ENCODE data around the gene SLC25A45.

DNA sequence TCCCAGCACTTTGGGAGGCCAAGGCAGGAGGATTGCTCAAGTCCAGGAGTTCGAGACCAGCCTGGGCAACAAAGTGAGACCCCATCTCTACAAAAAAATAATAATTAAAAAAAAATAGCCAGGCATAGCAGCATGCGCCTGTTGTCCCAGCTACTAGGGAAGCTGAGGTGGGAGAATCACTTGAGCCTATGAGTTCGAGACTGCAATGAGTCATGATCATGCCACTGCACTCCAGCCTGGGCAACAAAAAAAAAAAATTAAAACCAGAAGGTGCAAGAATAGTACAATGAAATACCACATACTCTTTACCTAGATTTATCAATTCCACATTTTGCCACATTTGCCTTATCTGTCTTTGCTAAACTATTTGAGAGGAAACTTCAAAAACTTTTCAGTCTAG is 40.6 kb downstream of the SLC25A45 start:
- TF ChIP-seq, protein P1, sequence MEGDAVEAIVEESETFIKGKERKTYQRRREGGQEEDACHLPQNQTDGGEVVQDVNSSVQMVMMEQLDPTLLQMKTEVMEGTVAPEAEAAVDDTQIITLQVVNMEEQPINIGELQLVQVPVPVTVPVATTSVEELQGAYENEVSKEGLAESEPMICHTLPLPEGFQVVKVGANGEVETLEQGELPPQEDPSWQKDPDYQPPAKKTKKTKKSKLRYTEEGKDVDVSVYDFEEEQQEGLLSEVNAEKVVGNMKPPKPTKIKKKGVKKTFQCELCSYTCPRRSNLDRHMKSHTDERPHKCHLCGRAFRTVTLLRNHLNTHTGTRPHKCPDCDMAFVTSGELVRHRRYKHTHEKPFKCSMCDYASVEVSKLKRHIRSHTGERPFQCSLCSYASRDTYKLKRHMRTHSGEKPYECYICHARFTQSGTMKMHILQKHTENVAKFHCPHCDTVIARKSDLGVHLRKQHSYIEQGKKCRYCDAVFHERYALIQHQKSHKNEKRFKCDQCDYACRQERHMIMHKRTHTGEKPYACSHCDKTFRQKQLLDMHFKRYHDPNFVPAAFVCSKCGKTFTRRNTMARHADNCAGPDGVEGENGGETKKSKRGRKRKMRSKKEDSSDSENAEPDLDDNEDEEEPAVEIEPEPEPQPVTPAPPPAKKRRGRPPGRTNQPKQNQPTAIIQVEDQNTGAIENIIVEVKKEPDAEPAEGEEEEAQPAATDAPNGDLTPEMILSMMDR (conservative IDR thresholded peaks at IDR 0.05) = no peak
- TF ChIP-seq ZFX (IDR thresholded peaks at IDR 0.05) = no peak

Data from C4-2B (cell line).